CD4-positive, alpha-beta T cell treated with Interleukin-1 beta for 1 hour (primary cell): ENCODE measurements around the gene LTB.
A peak's percentile ranks its signal among the peaks of the same experiment; 100 is the strongest.

Experiments used
- DNase-seq, 2 donors: peaks; one replicate each; pipeline ENCODE4 v3.0.0-alpha.2; 2020 to 2022

LTB gene

GRCh38 chr6:31546958-31547726 lies 35.1 kb downstream of the LTB start, which contains the start of gene NFKBIL1:
Gene NFKBIL1 (plus strand): TSS chr6:31547608. CDS start chr6:31547695, 87 bp downstream.
- DNase-seq = peak; percentile 91 to 95

GRCh38 chr6:31546339-31546957 lies 35.8 kb downstream of the LTB start, which contains the start of gene ATP6V1G2:
Gene ATP6V1G2 (minus strand): TSS chr6:31546608. CDS start chr6:31546559, 49 bp downstream.
- peak; percentile 86 to 88 for DNase-seq

- DNase-seq = no peak
Observed at GRCh38 chr6:31545291-31545690, 36.9 kb downstream of the LTB start.

GRCh38 chr6:31544676-31545075 lies 37.5 kb downstream of the LTB start:
- DNase-seq = no peak

GRCh38 chr6:31543639-31544038 lies 38.6 kb downstream of the LTB start:
- no peak for DNase-seq

- peak; percentile 96 for DNase-seq
Observed at GRCh38 chr6:31541658-31542521, 40.3 kb downstream of the LTB start, which contains the start of gene DDX39B. Gene DDX39B (minus strand): TSS chr6:31542003. CDS start chr6:31540532, 1,471 bp downstream.

- peak; percentile 73 to 82 for DNase-seq
Observed at GRCh38 chr6:31541059-31541657, 41.1 kb downstream of the LTB start.

- DNase-seq = no peak
Observed at GRCh38 chr6:31540640-31541039, 41.6 kb downstream of the LTB start.

GRCh38 chr6:31538805-31539400 lies 43.3 kb downstream of the LTB start:
- peak in 1 of 2 donors; percentile 40 for DNase-seq

- DNase-seq = no peak
Observed at GRCh38 chr6:31535538-31536324, 46.5 kb downstream of the LTB start.

GRCh38 chr6:31534521-31535040 lies 47.6 kb downstream of the LTB start:
- DNase-seq = no peak

- DNase-seq = no peak
Observed at GRCh38 chr6:31534011-31534410, 48.2 kb downstream of the LTB start.

GRCh38 chr6:31533455-31533841 lies 48.8 kb downstream of the LTB start:
- DNase-seq = no peak

GRCh38 chr6:31532644-31533454 lies 49.4 kb downstream of the LTB start:
- DNase-seq = no peak

- DNase-seq = no peak
Observed at GRCh38 chr6:31531771-31532643, 50.2 kb downstream of the LTB start.

- no peak for DNase-seq
Observed at GRCh38 chr6:31531162-31531561, 51.1 kb downstream of the LTB start.

GRCh38 chr6:31530659-31531058 lies 51.6 kb downstream of the LTB start:
- DNase-seq = no peak
